GM18520 (cell line): ENCODE measurements around the gene KCNG2.

Experiments
- ATAC-seq: cut with Tn5 transposase; IDR thresholded peaks from one replicate; pipeline ENCODE4 v1.9.1; 2021; ENCODE audit not compliant: unreplicated experiment

KCNG2 gene

GRCh38 chr18:79784965-79785770 is 12.6 kb upstream of the KCNG2 start:
- ATAC-seq, result no peak

DNA sequence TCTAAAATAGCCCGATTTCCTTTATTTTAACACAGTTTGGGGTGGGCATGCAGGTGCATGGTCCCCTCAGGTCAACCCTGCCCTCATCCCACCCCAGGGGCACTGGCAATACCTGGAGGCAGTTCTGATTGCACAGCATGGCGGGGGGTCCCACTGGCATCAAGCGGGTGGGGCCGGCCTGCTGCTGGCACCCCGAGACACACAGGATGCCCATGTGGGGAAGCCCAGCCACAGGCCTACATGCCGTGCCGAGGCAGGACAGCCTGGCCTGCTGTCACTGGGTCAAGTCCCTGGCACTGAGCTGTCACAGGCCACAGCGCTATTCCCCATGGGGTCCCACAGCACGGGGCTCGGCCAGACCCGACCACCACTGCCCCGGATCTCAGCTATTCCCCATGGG is 11.9 kb upstream of the KCNG2 start:
- ATAC-seq, result no peak

DNA sequence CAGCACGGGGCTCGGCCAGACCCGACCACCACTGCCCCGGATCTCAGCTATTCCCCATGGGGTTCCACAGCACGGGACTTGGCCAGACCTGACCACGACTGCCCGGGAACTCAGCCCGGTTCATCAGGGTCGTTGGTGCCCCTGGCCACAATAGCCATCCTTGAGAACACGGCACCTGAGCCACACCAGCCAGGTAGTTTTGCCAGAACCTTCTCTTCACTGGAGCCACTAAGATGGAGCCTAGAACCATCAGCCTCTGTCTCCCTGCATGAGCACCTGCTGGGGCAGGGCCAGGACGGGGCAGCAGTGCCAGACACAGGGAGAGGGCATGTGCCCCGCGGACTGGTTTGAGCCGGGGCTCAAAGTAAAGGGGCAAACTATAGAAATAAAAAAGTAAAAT is 11.4 kb upstream of the KCNG2 start:
- no peak for ATAC-seq

- no peak for ATAC-seq
Observed at GRCh38 chr18:79786786-79787526, 10.8 kb upstream of the KCNG2 start.

GRCh38 chr18:79787527-79787864 is 10.2 kb upstream of the KCNG2 start:
- no peak for ATAC-seq

- no peak for ATAC-seq
Observed at GRCh38 chr18:79787865-79788733, 9.6 kb upstream of the KCNG2 start.

- ATAC-seq, result no peak
Observed at GRCh38 chr18:79788734-79789085, 9.0 kb upstream of the KCNG2 start.

DNA sequence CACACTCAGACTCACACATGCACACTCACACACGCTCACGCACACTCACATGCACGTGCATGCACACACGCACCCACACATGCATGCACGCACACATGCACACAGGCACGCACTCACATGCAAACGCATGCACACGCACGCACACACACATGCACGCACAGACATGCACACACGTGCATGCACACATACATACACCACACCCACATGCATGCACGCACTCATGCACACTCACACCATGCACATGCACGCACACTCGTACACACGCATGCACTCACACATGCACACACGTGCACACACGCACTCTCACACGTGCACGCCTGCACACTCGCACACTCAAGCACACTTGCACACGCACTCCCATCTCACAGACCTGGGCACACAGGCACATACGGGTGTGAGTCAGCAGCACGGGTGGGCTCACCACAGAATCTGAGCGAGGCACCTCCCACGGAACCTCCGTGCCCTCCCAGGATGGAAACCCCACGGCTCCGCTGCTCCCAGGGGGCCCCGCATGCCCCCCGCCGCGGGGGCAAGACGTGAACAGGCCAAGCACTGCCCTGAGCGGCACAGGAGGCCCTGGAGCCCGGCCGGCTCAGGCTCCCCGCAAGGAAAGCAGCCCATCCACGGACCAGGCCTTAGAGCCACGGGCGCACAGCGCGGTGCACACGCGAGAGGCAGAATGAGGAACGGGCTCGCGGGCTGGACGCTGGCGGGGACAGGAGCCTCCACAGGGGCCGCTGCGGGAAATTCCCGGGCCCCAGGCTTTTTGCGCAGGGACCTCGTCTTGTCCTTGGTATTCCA is 8.4 kb upstream of the KCNG2 start:
- no peak for ATAC-seq

GRCh38 chr18:79789901-79790890 is 7.5 kb upstream of the KCNG2 start:
- ATAC-seq, result no peak

GRCh38 chr18:79790996-79791972 is 6.5 kb upstream of the KCNG2 start:
- ATAC-seq, result no peak

DNA sequence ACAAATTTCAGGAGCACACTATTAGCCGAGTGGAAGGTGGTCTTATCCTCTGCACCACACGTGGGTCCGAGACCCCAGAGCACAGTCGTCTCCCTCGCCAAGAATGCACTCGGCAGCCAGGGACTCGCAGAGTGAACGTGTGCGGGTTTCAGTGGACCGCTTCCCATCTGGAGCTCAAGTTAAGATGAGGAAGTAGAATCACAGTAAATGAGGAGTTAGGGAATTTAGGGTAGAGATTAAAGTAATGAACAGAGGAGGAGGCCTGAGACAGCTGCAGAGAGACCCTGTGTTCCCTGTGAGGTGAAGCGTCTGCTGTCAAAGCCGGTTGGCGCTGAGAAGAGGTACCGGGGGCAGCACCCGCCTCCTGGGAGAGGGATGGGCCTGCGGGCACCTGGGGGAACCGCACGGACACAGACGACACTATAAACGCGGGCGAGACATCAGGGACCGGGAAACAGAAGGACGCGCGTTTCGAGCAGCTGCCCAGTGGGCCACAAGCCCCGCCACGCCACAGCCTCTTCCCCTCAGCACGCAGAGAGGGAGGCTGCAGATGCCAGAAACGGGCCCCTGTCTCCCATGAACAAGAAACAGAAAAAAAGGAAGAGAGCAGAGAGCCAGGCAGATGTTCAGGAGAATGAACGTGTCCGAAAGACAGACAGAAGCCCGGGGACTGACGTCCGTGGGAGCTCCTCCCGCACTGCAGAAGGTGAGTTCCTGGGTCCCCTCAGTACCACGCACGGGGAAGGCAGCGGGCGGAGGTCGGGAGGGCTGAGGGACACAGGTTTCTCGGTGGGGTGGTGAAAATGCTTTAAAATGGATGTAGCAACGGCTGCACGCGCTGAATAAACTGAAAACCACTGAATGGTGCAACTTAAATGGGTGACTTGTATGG is 5.4 kb upstream of the KCNG2 start:
- no peak for ATAC-seq

DNA sequence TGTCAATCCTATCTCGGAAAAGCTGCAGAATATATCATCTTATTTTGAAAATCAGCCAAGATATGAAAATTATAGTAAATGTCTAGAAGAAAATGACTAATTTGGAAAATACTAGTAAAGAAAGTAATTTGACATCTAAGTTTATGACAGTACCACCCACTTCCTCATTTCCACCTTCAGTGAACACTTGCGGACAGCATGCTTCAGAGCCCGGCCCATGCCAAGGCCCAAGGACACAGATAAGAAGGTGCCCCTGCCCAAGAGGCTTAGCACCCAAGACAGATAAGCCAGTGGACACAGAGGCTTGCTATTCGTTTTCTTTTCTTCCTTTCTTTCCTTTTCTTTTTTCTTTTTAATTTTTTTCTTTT is 4.8 kb upstream of the KCNG2 start:
- ATAC-seq, result no peak

- ATAC-seq, result no peak
Observed at GRCh38 chr18:79794846-79795245, 2.9 kb upstream of the KCNG2 start.

- no peak for ATAC-seq
Observed at GRCh38 chr18:79795446-79795845, 2.3 kb upstream of the KCNG2 start.

GRCh38 chr18:79796016-79796415 is 1.7 kb upstream of the KCNG2 start:
- no peak for ATAC-seq

- no peak for ATAC-seq
Observed at GRCh38 chr18:79796531-79797405, 970 bp upstream of the KCNG2 start.
